ENCODE data around the gene TMEM179. TPM values are rescaled to one million over a fixed set of nuclear protein-coding genes. Genes with fewer than 3 reads are reported as not detected.
A peak's percentile ranks its signal among the peaks of the same experiment; 100 is the strongest.

TMEM179 gene
- total and polyA plus RNA-seq, 12 donors, result 0.17 to 1.0 (median 0.39) TPM; not detected in 5

DNA sequence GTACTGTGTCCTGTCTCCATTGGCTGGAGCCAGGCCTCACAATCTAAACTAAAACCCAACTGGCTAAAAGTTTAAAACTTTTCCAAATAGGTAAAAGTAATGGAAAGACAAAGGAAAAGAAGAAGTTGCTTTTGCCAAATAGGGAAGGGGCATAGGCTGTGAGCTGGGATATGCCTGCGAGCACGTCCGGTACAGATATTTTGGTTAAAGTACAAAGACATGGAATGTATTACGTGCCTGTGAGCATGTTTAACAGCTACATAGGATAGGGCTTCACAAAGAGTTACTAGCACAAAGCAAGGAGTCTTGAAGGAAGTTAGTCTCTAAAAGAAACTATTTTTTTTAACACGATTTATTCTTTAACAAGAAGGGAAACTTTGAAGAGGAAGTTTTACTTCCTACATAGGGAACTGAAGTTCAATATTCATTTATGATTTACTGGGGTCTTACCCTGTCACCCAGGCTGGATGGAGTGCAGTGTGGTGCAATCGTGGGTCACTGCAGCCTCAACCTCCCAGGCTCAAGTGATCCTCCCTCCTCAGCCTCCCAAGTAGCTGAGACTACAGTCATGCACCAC lies 43.0 kb upstream of the TMEM179 start:
- H3K4me1 ChIP-seq, result peaks cover 0 to 27% (median 11%) of the 10 kb centered on the region in 9 donors
- no peak for DNase-seq

DNA sequence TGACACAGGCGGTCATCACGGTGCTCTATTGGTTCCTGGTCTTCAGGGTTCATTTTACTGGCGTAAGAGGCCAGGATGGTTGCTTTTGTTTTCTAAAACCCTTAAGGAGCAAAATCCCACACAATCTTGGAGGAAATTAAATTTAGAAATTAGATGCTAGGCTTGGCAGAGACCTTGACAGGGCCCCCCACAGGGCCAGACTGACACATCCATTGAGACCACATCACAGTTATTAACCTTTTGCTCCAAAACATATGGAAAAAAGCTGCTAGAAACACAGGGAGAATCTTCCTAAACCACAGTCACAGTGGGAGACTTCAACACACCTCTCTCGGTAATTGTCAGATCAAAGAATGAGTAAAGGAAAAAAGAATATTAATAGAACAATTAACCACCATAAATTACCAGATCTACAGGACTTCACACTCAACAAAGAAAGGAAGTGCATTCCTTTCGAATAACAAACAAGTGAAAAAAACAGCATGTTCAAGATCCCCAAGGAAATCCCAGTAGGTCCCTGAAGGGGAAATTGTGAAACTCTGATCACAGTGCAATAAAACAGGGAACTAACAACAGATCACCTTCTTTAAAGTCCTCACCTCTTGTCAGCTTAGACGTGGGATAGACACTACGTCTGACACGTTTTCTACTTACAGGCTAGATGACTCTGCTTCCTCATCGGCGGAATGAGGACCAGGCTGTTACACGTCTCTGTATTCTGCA lies 40.2 kb upstream of the TMEM179 start:
- no peaks in the 10 kb centered on the region for H3K36me3 ChIP-seq
- TF ChIP-seq, protein P1, sequence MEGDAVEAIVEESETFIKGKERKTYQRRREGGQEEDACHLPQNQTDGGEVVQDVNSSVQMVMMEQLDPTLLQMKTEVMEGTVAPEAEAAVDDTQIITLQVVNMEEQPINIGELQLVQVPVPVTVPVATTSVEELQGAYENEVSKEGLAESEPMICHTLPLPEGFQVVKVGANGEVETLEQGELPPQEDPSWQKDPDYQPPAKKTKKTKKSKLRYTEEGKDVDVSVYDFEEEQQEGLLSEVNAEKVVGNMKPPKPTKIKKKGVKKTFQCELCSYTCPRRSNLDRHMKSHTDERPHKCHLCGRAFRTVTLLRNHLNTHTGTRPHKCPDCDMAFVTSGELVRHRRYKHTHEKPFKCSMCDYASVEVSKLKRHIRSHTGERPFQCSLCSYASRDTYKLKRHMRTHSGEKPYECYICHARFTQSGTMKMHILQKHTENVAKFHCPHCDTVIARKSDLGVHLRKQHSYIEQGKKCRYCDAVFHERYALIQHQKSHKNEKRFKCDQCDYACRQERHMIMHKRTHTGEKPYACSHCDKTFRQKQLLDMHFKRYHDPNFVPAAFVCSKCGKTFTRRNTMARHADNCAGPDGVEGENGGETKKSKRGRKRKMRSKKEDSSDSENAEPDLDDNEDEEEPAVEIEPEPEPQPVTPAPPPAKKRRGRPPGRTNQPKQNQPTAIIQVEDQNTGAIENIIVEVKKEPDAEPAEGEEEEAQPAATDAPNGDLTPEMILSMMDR (IDR thresholded peaks at IDR 0.05), result no peak
- H3K27ac ChIP-seq, result no peak overlapping the region
- DNase-seq (no peak), ATAC-seq (no peak)
- intact Hi-C loops (cut with DNase I), result loop anchor here in 3 of 10 donors (5.0 kb wide), 2 partner anchors 508 to 568 kb away; partner anchors contain the start of gene KIF26A (in 2 of the 3)
- peaks cover 0 to 19% (median 4%) of the 10 kb centered on the region in 9 donors for H3K4me1 ChIP-seq
- no peak overlapping the region for H3K4me3 ChIP-seq
- peaks cover 0 to 14% (median 4%) of the 10 kb centered on the region in 11 donors for H3K9me3 ChIP-seq
- H3K27me3 ChIP-seq, result peaks cover 0 to 10% (median 4%) of the 10 kb centered on the region in 7 donors
- WGBS, 2 donors, result 60 to 69% methylated on average over 11 of the region's 11 CpGs

More for the DNA sequence above, 43.0 kb upstream of the TMEM179 start:
- H3K4me3 ChIP-seq, result no peak overlapping the region
- peak overlapping the region in 1 of 10 donors; percentile 46 for H3K27ac ChIP-seq
- intact Hi-C loops (cut with DNase I), result loop anchor here in 1 of 10 donors (2.0 kb wide), 1 partner anchor 61 kb away; no protein-coding TSS in a partner anchor
- 76 to 79% methylated on average over 6 of the region's 6 CpGs for WGBS, 2 donors
- H3K27me3 ChIP-seq, result no peaks in the 10 kb centered on the region
- H3K9me3 ChIP-seq, result peaks cover 0 to 14% (median 4%) of the 10 kb centered on the region in 11 donors
- ATAC-seq, result no peak
- TF ChIP-seq, protein P1 (IDR thresholded peaks at IDR 0.05), result no peak
- no peaks in the 10 kb centered on the region for H3K36me3 ChIP-seq

DNA sequence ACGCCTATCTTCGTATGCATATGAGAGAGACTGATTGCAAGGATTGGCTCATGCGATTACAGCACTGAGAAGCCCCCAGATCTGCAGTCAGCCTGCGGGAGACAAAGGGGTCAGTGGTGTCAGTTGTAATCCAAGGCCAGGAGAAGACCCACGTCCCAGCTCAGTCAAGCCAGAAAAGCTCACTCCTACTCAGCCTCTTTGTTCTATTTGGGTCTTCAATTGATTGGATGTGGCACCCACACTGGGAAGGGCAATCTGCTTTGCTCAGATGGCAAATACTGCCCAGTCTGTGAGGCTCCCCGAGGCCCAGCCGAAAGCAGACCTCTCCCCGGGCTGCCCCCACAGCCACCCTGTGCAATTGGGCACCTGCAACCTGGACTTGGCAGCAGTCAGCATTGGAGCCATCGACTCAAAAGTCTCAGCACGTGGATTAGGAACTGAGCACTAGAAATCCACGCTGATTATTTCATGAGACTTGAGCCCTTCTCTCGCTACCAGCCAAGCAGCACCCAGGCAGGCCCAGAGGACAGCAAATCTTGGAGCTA lies 39.6 kb upstream of the TMEM179 start:
- TF ChIP-seq, protein P1 (IDR thresholded peaks at IDR 0.05), result no peak
- ATAC-seq (no peak), DNase-seq (no peak)
- peaks cover 0 to 19% (median 4%) of the 10 kb centered on the region in 9 donors for H3K4me1 ChIP-seq
- no peak overlapping the region for H3K4me3 ChIP-seq
- peaks cover 0 to 14% (median 4%) of the 10 kb centered on the region in 11 donors for H3K9me3 ChIP-seq
- intact Hi-C loops (cut with DNase I), result loop anchor here in 3 of 10 donors (5.0 kb wide), 2 partner anchors 507 to 567 kb away; partner anchors contain the start of gene KIF26A (in 2 of the 3)
- no peaks in the 10 kb centered on the region for H3K36me3 ChIP-seq
- peaks cover 0 to 17% (median 10%) of the 10 kb centered on the region in 7 donors for H3K27me3 ChIP-seq
- no peak overlapping the region for H3K27ac ChIP-seq
- 83 to 88% methylated on average over 12 of the region's 12 CpGs for WGBS, 2 donors

DNA sequence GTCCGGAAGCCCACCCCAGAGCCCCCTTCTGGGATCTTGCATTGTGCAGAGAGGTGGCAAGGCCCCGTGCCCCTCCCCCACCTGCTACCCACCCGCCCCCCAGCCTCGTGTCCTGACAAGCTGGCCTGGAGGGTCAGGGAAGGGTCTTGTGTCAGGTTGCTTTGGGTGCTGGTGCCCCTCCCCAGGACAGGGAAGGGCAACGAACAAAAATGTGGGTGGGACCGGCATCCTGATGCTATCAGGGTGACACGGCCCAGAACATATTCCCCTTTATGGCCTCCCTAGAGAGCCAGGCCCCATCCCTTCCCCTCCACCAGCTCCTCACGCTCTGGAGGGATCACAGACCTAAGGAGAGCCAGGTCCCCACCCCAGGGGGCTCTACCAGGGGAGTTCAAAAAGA lies 38.7 kb upstream of the TMEM179 start:
- Histone ChIP-seq H3K27ac (no peak overlapping the region), H3K9me3 (peaks cover 0 to 14% (median 4%) of the 10 kb centered on the region in 11 donors), H3K4me3 (no peak overlapping the region), H3K36me3 (no peaks in the 10 kb centered on the region), H3K27me3 (peaks cover 0 to 26% (median 16%) of the 10 kb centered on the region in 7 donors), H3K4me1 (peaks cover 0 to 19% (median 4%) of the 10 kb centered on the region in 9 donors)
- ATAC-seq (no peak), DNase-seq (no peak)
- intact Hi-C loops (cut with DNase I), result loop anchor here in 3 of 10 donors (5.0 kb wide), 2 partner anchors 506 to 566 kb away; partner anchors contain the start of gene KIF26A (in 2 of the 3)
- TF ChIP-seq, protein P1 (IDR thresholded peaks at IDR 0.05), result no peak
- WGBS, 2 donors, result 57 to 69% methylated on average over 8 of the region's 8 CpGs
